Thyroid gland (tissue), 4 donors: ENCODE results near the gene PELI2. TPM values are rescaled to one million over a fixed set of nuclear protein-coding genes. Genes with fewer than 3 reads are reported as not detected.

Experiments
- DNase-seq, 2 donors: peaks; one replicate each; pipeline ENCODE4 v3.0.0-alpha.2; 2019
- H3K27ac ChIP-seq, 3 donors: fragments of 200-600 bp; sonication (generic); 1 replicate in 2 of 3; 2 replicates in 1 of 3; pipeline ENCODE4 v1.5.1; 2016 to 2019; ENCODE audit warnings: mild to moderate bottlenecking in 1 of 3, moderate library complexity in 1 of 3
- H3K27me3 ChIP-seq: fragments of 200-600 bp; sonication (generic); one replicate; pipeline ENCODE4 v1.5.1; 2019
- H3K36me3 ChIP-seq, 2 donors: fragments of 200-600 bp; sonication (generic); one replicate each; pipeline ENCODE4 v1.5.1; 2016 to 2019
- H3K4me1 ChIP-seq, 2 donors: fragments of 200-600 bp; sonication (generic); one replicate each; pipeline ENCODE4 v1.5.1; 2017 to 2019
- H3K4me3 ChIP-seq, 3 donors: fragments of 200-600 bp; sonication (generic); replicated peaks in 1 of 3; 1 replicate in 2 of 3; 2 replicates in 1 of 3; pipeline ENCODE4 v1.5.1; 2016; ENCODE audit warnings: mild to moderate bottlenecking in 1 of 3
- H3K9me3 ChIP-seq: fragments of 200-600 bp; sonication (generic); one replicate; pipeline ENCODE4 v1.5.1; 2017
- POLR2A ChIP-seq, 2 donors: fragments of 450-650 bp; IDR thresholded peaks; one replicate each; pipeline ENCODE4 v1.6.1; 2017; ENCODE audit warnings: antibody characterized with exemption in 2 of 2, mild to moderate bottlenecking in 2 of 2, moderate library complexity in 1 of 2
- WGBS, 2 donors: methylation state at CpG; one replicate each; pipeline ENCODE4 v1.1.5; 2017; 5-methylcytosine and 5-hydroxymethylcytosine counted together
- intact Hi-C: fragments of 100-400 bp; cut with DNase I; formaldehyde crosslinking; loops from one replicate; pipeline ENCODE4 v1.15.1; 2023
- total RNA-seq, 4 donors: library from RNA; depleted of rRNA; stranded (reverse); fragments of >200 nt; gene quantifications; one replicate each; pipeline ENCODE4 v1.2.3, GENCODE V29; 2016
- TF ChIP-seq, protein P1 (sequence below), 6 experiments: fragments of 200-600 bp in 3 of 6; fragments of 450-650 bp in 3 of 6; sonication (generic) in 3 of 6; IDR thresholded peaks; one replicate each; pipeline ENCODE4 v1.5.1; 2016 to 2019; ENCODE audit warnings: antibody characterized with exemption in 6 of 6, mild to moderate bottlenecking in 2 of 6, inconsistent platforms in 1 of 6, moderate library complexity in 1 of 6

Gene PELI2
- total RNA-seq, 4 donors from 2014 or later = 10.8 to 17.6 (median 13.6) TPM

DNA sequence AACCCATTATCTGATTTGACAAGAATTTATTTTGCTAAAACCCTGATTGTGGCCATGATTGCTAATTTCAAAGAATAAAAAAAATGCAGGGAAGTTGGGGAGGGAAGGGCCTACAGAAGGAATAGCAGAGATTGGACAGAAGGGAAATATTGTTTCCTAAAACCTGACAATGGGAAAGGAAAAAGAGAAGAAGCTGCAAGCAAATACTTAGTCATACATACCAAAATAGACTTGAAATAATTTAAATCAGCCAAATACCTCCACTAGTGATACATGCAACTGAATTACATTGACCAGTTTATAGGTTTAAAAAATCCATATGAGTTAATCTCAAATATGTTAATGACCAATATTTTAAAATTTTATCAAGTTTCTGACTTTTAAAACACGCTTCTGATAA, 75.1 kb downstream of the PELI2 start:
- no peak for TF ChIP-seq POLR2A (IDR thresholded peaks at IDR 0.05)
- TF ChIP-seq, protein P1, sequence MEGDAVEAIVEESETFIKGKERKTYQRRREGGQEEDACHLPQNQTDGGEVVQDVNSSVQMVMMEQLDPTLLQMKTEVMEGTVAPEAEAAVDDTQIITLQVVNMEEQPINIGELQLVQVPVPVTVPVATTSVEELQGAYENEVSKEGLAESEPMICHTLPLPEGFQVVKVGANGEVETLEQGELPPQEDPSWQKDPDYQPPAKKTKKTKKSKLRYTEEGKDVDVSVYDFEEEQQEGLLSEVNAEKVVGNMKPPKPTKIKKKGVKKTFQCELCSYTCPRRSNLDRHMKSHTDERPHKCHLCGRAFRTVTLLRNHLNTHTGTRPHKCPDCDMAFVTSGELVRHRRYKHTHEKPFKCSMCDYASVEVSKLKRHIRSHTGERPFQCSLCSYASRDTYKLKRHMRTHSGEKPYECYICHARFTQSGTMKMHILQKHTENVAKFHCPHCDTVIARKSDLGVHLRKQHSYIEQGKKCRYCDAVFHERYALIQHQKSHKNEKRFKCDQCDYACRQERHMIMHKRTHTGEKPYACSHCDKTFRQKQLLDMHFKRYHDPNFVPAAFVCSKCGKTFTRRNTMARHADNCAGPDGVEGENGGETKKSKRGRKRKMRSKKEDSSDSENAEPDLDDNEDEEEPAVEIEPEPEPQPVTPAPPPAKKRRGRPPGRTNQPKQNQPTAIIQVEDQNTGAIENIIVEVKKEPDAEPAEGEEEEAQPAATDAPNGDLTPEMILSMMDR (IDR thresholded peaks at IDR 0.05) = no peak
- 95 to 100% methylated on average over 1 of the region's 1 CpG for WGBS, 2 donors
- no peaks in the 10 kb centered on the region for H3K9me3 ChIP-seq

DNA sequence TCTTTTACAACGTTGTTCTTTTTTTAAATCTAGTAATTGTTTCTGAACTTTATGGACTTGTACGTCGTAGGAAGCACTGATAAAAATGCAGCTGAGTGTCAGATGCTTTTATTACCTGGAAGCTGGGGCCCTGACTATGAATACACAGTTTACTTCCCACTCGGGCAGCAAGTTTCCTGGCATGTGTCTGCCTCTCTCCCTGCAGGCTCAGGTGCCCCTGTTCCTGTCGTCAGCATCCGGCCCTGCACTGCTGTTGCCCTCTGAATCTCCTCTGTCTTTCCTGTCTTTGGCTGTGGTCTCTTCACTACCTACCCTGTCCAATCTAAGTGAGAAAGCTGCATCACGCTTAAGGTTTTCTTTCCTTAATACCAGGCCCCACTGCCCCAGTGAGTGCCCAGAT, 75.8 kb downstream of the PELI2 start:
- intact Hi-C loops = no loop called here
- no peak overlapping the region for H3K27ac ChIP-seq
- no peaks in the 10 kb centered on the region for H3K4me1 ChIP-seq
- no peaks in the 10 kb centered on the region for H3K36me3 ChIP-seq
- DNase-seq = no peak
- H3K9me3 ChIP-seq = no peaks in the 10 kb centered on the region
- no peak overlapping the region for H3K4me3 ChIP-seq
- 81 to 82% methylated on average over 7 of the region's 7 CpGs for WGBS, 2 donors
- H3K27me3 ChIP-seq = no peaks in the 10 kb centered on the region
- no peak for TF ChIP-seq POLR2A (IDR thresholded peaks at IDR 0.05)
- TF ChIP-seq, protein P1 (IDR thresholded peaks at IDR 0.05) = no peak

More for the DNA sequence above, 75.1 kb downstream of the PELI2 start:
- Histone ChIP-seq H3K4me3 (no peak overlapping the region), H3K27ac (no peak overlapping the region), H3K36me3 (no peaks in the 10 kb centered on the region), H3K27me3 (no peaks in the 10 kb centered on the region), H3K4me1 (no peaks in the 10 kb centered on the region)
- intact Hi-C loops = no loop called here
- DNase-seq = no peak

DNA sequence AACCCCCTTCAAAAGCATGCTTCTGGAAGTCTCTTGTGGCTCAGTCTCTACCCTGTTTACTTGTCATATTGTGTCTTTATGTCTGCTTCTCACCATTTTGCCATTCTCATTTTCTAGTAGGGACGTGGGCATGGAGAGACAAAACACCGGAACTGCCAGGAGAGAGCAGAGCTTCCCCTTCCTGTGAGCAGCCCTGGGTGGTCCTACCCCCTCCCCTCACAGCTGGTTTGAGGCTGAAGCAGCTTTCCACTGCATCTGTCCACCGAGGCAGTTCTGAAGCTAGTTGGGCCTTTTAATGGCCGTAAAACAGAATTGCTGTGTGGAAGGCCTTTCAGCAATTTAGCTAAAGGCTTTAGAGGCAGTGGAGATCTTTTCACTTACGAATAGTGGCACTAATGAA, 77.0 kb downstream of the PELI2 start:
- H3K36me3 ChIP-seq = no peaks in the 10 kb centered on the region
- WGBS, 2 donors = 75 to 77% methylated on average over 5 of the region's 5 CpGs
- no peaks in the 10 kb centered on the region for H3K9me3 ChIP-seq
- TF ChIP-seq, protein P1 (IDR thresholded peaks at IDR 0.05) = no peak
- no peak for TF ChIP-seq POLR2A (IDR thresholded peaks at IDR 0.05)
- H3K4me3 ChIP-seq = no peak overlapping the region
- no peak for DNase-seq
- intact Hi-C loops = no loop called here
- H3K27ac ChIP-seq = no peak overlapping the region
- no peaks in the 10 kb centered on the region for H3K27me3 ChIP-seq
- H3K4me1 ChIP-seq = no peaks in the 10 kb centered on the region

DNA sequence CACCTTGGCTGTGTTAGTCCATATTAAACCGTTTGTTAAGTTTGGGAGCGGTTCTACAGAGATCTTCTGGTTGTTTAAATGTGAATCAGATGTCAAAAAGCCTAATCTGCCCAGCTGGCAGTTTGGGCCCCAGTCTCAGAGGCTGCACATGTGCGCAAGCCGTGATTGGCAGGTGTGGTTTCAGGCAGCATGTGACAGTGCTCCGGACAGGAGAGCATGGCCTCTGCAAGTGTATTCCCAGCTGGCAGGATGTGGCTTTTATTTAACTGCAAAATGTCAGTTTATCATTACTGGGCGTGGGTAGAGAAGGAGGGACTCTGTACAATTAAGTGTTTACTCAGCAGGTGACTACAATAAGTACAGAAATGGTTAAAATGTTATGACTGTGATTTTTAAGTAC, 77.5 kb downstream of the PELI2 start:
- Histone ChIP-seq H3K4me1 (no peaks in the 10 kb centered on the region), H3K27ac (no peak overlapping the region), H3K4me3 (no peak overlapping the region), H3K27me3 (no peaks in the 10 kb centered on the region), H3K9me3 (no peaks in the 10 kb centered on the region), H3K36me3 (no peaks in the 10 kb centered on the region)
- intact Hi-C loops = no loop called here
- TF ChIP-seq, protein P1 (IDR thresholded peaks at IDR 0.05) = no peak
- no peak for TF ChIP-seq POLR2A (IDR thresholded peaks at IDR 0.05)
- 76 to 85% methylated on average over 6 of the region's 6 CpGs for WGBS, 2 donors
- peak; percentile 14 to 18 for DNase-seq

DNA sequence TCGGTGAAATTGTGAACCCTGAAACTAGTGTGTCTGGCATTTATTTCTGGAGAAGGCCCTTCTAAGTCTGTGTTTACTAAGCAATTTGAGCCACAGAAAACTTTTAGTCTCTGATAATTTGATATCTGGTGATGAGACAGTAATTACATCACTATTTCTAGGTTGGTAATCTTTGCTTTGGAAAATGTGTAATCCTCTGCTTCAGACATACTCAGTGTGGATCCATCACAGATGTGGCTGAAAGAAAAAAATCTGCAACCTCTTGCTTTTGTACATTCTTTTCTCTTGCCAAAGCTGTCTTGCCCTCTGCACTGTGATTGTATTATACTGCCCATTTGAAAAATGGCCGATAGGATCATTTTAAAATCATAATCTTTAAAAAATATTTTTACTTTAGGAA, 78.1 kb downstream of the PELI2 start:
- H3K27me3 ChIP-seq = no peaks in the 10 kb centered on the region
- H3K4me1 ChIP-seq = no peaks in the 10 kb centered on the region
- H3K9me3 ChIP-seq = no peaks in the 10 kb centered on the region
- no peaks in the 10 kb centered on the region for H3K36me3 ChIP-seq
- TF ChIP-seq, protein P1 (IDR thresholded peaks at IDR 0.05) = no peak
- TF ChIP-seq POLR2A (IDR thresholded peaks at IDR 0.05) = no peak
- WGBS, 2 donors = 80 to 84% methylated on average over 2 of the region's 2 CpGs
- no peak overlapping the region for H3K27ac ChIP-seq
- no peak overlapping the region for H3K4me3 ChIP-seq
- intact Hi-C loops = no loop called here
- no peak for DNase-seq
